Measurements from ENCODE around the gene USP48.

The USP48 gene

DNA sequence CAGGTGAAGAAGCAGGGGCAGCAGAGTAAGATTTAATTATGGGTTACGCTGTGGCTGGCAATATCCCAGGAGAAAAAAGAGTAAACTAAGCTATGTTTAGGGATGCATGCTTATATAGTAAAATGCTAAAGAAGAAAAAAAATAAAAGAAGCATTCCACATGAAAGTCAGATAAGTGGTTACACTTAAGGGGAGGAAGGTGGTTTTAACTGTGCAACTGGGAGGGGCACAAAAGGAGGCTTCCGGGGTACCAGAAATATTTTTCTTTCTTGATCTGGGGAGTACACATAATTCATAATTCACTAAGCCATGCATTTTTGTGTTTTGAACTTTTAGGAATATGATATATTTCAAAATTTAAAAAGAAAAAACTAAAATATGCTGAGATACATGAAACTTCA lies 39.5 kb downstream of the USP48 start:
- Histone ChIP-seq H3K36me3 (ENCODE audit: control insufficient read depth, insufficient read depth, low read length) (peaks cover 50% of the 10 kb centered on the region), H3K27ac (ENCODE audit: low read depth, low read length, severe bottlenecking) (no peak overlapping the region), H3K4me3 (ENCODE audit: extremely low read depth, insufficient read depth, low read length, poor library complexity, severe bottlenecking) (no peak overlapping the region), H3K4me1 (ENCODE audit: control insufficient read depth, insufficient read depth, low read length, poor library complexity, severe bottlenecking) (peaks cover 3% of the 10 kb centered on the region), H3K9me3 (ENCODE audit: control insufficient read depth, low read length) (no peaks in the 10 kb centered on the region)
- WGBS, 2 experiments (ENCODE audit: insufficient coverage in 2 of 2), result 100% methylated on average over 1 of the region's 2 CpGs; no CpG with 5 or more reads in 1 of the 2 experiments

DNA sequence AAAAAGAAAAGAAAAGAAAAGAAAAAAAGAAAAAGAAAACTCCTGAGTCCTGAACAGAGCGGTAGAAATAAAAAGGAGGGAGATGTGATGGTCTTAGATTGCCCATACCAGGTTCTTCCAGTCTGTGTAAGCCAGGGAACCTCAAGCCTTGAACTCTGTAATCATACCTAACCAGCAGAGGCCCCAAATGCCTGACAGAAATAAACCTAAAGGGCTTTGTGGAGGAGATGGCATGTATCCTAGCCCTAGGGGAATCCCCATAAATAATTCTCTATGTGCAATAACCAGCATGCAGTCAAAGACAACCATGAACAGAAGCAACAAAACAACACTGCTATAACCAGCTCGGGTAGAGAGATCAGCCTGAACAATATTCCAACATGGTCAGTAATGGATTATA lies 40.4 kb downstream of the USP48 start:
- no peak overlapping the region for H3K4me3 ChIP-seq (ENCODE audit: extremely low read depth, insufficient read depth, low read length, poor library complexity, severe bottlenecking)
- 100% methylated on average over 1 of the region's 2 CpGs; no CpG with 5 or more reads in 1 of the 2 experiments for WGBS, 2 experiments (ENCODE audit: insufficient coverage in 2 of 2)
- no peaks in the 10 kb centered on the region for H3K9me3 ChIP-seq (ENCODE audit: control insufficient read depth, low read length)
- peaks cover 3% of the 10 kb centered on the region for H3K4me1 ChIP-seq (ENCODE audit: control insufficient read depth, insufficient read depth, low read length, poor library complexity, severe bottlenecking)
- no peak overlapping the region for H3K27ac ChIP-seq (ENCODE audit: low read depth, low read length, severe bottlenecking)
- H3K36me3 ChIP-seq (ENCODE audit: control insufficient read depth, insufficient read depth, low read length), result peaks cover 51% of the 10 kb centered on the region

DNA sequence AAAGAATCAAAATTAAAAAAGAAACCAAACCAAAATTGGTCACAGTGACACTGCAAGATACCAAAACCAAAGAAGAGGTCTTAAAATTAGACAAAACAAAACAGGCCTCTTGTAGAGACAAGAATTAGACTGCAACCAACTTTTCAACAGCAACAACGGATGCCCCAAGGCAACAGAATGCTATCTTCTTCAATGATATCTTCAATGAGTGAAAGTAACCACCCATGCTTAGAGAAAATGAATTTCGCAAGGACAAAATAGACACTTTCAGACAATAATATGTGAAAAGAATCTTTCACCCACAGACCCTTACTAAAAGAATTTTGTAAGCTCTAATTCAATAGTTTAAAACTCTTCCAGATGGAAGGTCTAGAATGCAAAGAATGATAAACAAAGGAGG lies 41.7 kb downstream of the USP48 start:
- H3K9me3 ChIP-seq (ENCODE audit: control insufficient read depth, low read length), result no peaks in the 10 kb centered on the region
- H3K4me3 ChIP-seq (ENCODE audit: extremely low read depth, insufficient read depth, low read length, poor library complexity, severe bottlenecking), result no peak overlapping the region
- H3K36me3 ChIP-seq (ENCODE audit: control insufficient read depth, insufficient read depth, low read length), result peaks cover 54% of the 10 kb centered on the region
- peaks cover 3% of the 10 kb centered on the region for H3K4me1 ChIP-seq (ENCODE audit: control insufficient read depth, insufficient read depth, low read length, poor library complexity, severe bottlenecking)
- no peak overlapping the region for H3K27ac ChIP-seq (ENCODE audit: low read depth, low read length, severe bottlenecking)
- WGBS, 2 experiments (ENCODE audit: insufficient coverage in 2 of 2), result 100% methylated on average over 1 of the region's 2 CpGs; no CpG with 5 or more reads in 1 of the 2 experiments

DNA sequence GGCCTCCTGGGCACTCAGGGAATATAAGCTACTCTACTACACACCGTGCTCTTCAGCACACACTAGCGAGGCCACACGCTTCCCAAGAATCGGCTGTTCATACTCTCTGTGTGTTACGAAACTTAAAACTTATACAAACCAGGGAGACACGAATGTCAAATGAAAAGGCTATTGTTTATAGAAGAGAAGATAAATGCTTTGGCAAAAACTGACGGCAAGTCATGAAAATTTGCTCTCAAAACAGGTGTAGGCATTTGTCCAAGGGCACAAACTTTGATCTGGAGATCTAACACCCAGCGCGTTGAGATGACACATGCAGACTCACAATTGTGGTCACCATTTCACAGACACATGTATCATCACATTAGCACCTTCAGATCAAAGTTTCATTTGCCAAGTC lies 46.1 kb downstream of the USP48 start:
- no peaks in the 10 kb centered on the region for H3K9me3 ChIP-seq (ENCODE audit: control insufficient read depth, low read length)
- H3K27ac ChIP-seq (ENCODE audit: low read depth, low read length, severe bottlenecking), result no peak overlapping the region
- H3K4me1 ChIP-seq (ENCODE audit: control insufficient read depth, insufficient read depth, low read length, poor library complexity, severe bottlenecking), result peaks cover under 1% of the 10 kb centered on the region
- H3K36me3 ChIP-seq (ENCODE audit: control insufficient read depth, insufficient read depth, low read length), result peaks cover 69% of the 10 kb centered on the region
- 89 to 91% methylated on average over 4 to 8 of the region's 9 CpGs for WGBS, 2 experiments (ENCODE audit: insufficient coverage in 2 of 2)
- no peak overlapping the region for H3K4me3 ChIP-seq (ENCODE audit: extremely low read depth, insufficient read depth, low read length, poor library complexity, severe bottlenecking)

DNA sequence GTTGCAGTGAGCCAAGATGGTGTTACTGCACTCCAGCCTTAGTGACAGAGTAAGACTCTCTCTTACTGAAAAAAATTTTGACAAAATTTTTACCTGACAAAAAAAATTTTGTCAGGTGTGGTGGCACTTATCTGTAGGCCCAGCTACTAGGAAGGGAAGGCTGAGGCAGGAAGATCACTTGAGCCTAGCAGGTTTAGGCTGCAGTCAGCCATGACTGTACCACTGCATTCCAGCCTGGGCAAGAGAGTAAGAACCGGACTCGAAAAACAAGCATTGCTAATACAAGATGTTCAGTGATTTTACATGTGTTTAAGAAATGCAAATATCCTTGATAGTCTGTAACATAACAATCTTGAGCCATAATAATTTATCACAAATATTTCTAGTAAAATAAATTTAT lies 46.9 kb downstream of the USP48 start:
- no peak overlapping the region for H3K27ac ChIP-seq (ENCODE audit: low read depth, low read length, severe bottlenecking)
- H3K36me3 ChIP-seq (ENCODE audit: control insufficient read depth, insufficient read depth, low read length), result peaks cover 72% of the 10 kb centered on the region
- H3K4me3 ChIP-seq (ENCODE audit: extremely low read depth, insufficient read depth, low read length, poor library complexity, severe bottlenecking), result no peak overlapping the region
- no peaks in the 10 kb centered on the region for H3K9me3 ChIP-seq (ENCODE audit: control insufficient read depth, low read length)
- no peaks in the 10 kb centered on the region for H3K4me1 ChIP-seq (ENCODE audit: control insufficient read depth, insufficient read depth, low read length, poor library complexity, severe bottlenecking)
- WGBS, 2 experiments (ENCODE audit: insufficient coverage in 2 of 2), result 100% methylated on average over 2 of the region's 2 CpGs; no CpG with 5 or more reads in 1 of the 2 experiments

DNA sequence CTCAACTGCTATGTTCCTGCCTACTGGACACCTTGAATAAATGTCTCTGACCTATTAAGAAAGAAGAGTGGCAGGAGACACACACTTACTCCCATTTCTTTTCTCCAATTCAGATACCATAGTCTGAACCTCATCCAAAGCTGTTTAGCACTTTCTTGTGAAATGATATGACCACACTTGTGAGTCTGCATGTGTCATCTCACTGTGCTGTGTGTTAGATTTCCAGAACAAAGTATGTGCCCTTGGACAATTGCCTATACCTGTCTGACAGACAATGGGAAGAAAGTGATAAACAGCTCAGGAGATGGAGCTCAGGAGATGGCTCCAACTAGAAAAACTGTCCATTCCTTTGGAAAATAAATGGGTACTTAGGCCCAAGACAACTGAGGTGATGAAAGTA lies 48.4 kb downstream of the USP48 start:
- Histone ChIP-seq H3K36me3 (ENCODE audit: control insufficient read depth, insufficient read depth, low read length) (peaks cover 78% of the 10 kb centered on the region), H3K4me3 (ENCODE audit: extremely low read depth, insufficient read depth, low read length, poor library complexity, severe bottlenecking) (no peak overlapping the region), H3K9me3 (ENCODE audit: control insufficient read depth, low read length) (no peaks in the 10 kb centered on the region), H3K4me1 (ENCODE audit: control insufficient read depth, insufficient read depth, low read length, poor library complexity, severe bottlenecking) (no peaks in the 10 kb centered on the region), H3K27ac (ENCODE audit: low read depth, low read length, severe bottlenecking) (no peak overlapping the region)

DNA sequence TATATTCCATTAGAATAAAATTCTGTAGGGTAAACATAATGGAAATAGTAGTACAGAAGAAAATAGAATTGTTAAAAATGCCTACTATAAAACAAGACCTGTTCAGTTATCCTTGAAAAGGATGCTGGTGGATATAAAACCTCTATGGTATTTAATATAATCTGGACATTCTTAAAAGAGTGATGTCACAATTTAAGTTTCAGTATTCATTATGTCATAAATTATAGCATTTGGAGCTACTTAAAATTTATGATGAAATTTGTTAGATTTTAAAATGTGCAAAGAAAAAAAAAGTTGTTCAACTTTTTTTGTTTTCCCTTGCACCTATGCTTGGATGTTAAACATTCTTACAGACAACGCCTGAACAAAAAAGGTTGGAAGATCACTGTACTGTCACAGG lies 50.3 kb downstream of the USP48 start:
- Histone ChIP-seq H3K4me1 (ENCODE audit: control insufficient read depth, insufficient read depth, low read length, poor library complexity, severe bottlenecking) (no peaks in the 10 kb centered on the region), H3K36me3 (ENCODE audit: control insufficient read depth, insufficient read depth, low read length) (peaks cover 75% of the 10 kb centered on the region), H3K9me3 (ENCODE audit: control insufficient read depth, low read length) (no peaks in the 10 kb centered on the region), H3K4me3 (ENCODE audit: extremely low read depth, insufficient read depth, low read length, poor library complexity, severe bottlenecking) (no peak overlapping the region), H3K27ac (ENCODE audit: low read depth, low read length, severe bottlenecking) (no peak overlapping the region)
- no CpG with 5 or more reads among the region's 1 CpG for WGBS, 2 experiments (ENCODE audit: insufficient coverage in 2 of 2)

DNA sequence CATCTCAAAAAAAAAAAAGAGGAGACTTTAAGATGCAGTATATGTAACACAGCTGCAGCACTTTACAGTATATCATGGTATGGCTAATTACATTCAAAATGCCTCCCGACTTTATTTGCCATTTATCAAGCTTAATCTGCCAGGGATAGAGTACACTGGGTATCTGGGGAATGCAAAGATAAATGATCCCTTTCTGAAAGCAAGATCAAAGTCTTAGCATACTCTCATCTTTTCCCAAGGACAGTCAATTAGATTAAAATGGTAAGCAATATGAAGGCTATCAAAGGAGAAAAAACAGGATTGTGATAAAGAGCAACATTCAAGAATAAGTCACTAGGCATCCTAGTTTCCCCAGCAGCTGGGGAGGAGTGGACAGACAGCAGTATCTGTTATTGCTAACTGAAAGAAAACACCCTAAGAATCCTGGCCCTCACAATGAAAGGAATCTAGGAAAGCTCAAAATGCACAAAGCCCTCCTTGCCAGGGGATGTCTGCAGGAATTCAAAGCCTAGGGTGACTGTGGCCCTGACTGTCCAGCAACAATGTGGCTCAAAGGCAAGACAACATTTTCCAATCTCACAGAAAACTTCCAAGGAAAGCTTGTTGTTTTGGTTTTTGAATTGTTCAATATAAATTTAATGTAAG lies 57.1 kb downstream of the USP48 start:
- no CpG with 5 or more reads among the region's 1 CpG for WGBS, 2 experiments (ENCODE audit: insufficient coverage in 2 of 2)
- Histone ChIP-seq H3K36me3 (ENCODE audit: control insufficient read depth, insufficient read depth, low read length) (peaks cover 67% of the 10 kb centered on the region), H3K9me3 (ENCODE audit: control insufficient read depth, low read length) (no peaks in the 10 kb centered on the region), H3K4me1 (ENCODE audit: control insufficient read depth, insufficient read depth, low read length, poor library complexity, severe bottlenecking) (no peaks in the 10 kb centered on the region), H3K4me3 (ENCODE audit: extremely low read depth, insufficient read depth, low read length, poor library complexity, severe bottlenecking) (no peak overlapping the region), H3K27ac (ENCODE audit: low read depth, low read length, severe bottlenecking) (peak overlapping the region; percentile 30)

DNA sequence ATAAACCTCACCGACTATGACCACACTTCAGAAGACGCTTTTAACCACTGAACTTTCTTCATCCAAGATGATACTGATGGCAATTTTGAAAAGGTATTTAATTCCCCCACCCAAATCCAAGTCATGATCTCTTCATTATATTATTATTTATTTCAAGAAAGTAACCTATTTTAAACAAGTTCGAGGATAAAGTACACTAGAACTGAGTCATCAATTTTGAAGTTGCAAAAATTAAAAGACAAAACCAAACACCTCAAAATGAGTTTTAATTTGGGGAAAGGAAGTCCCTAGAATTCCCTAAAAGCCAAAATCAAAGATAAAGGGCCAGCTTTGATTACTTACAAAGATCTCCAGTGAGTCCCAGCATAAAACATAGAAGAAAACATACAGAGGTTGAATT lies 58.4 kb downstream of the USP48 start:
- no CpG with 5 or more reads among the region's 3 CpGs for WGBS, 2 experiments (ENCODE audit: insufficient coverage in 2 of 2)
- H3K27ac ChIP-seq (ENCODE audit: low read depth, low read length, severe bottlenecking), result no peak overlapping the region
- no peak overlapping the region for H3K4me3 ChIP-seq (ENCODE audit: extremely low read depth, insufficient read depth, low read length, poor library complexity, severe bottlenecking)
- H3K9me3 ChIP-seq (ENCODE audit: control insufficient read depth, low read length), result no peaks in the 10 kb centered on the region
- H3K4me1 ChIP-seq (ENCODE audit: control insufficient read depth, insufficient read depth, low read length, poor library complexity, severe bottlenecking), result no peaks in the 10 kb centered on the region
- H3K36me3 ChIP-seq (ENCODE audit: control insufficient read depth, insufficient read depth, low read length), result peaks cover 66% of the 10 kb centered on the region

DNA sequence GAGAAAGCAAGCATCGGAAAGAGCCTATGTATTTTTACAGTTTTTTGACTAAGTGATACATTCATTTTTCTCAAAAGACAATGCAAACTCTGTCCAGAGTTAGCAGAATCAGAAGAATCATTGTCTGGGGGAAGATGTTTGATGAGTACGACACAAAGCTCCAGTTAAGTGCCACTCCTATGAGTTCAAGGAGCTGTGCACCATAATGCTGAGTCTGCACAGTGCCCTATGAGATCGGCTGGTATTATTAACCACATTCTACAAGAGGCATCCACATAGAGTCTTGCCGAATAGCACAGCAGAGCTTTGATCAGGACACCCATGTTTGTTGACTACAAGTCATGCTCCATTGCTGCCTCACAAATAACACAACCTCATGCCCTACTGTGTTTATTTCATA lies 58.9 kb downstream of the USP48 start:
- Histone ChIP-seq H3K36me3 (ENCODE audit: control insufficient read depth, insufficient read depth, low read length) (peaks cover 69% of the 10 kb centered on the region), H3K4me3 (ENCODE audit: extremely low read depth, insufficient read depth, low read length, poor library complexity, severe bottlenecking) (no peak overlapping the region), H3K27ac (ENCODE audit: low read depth, low read length, severe bottlenecking) (no peak overlapping the region), H3K9me3 (ENCODE audit: control insufficient read depth, low read length) (no peaks in the 10 kb centered on the region), H3K4me1 (ENCODE audit: control insufficient read depth, insufficient read depth, low read length, poor library complexity, severe bottlenecking) (no peaks in the 10 kb centered on the region)
- WGBS, 2 experiments (ENCODE audit: insufficient coverage in 2 of 2), result 94 to 96% methylated on average over 2 to 3 of the region's 4 CpGs

DNA sequence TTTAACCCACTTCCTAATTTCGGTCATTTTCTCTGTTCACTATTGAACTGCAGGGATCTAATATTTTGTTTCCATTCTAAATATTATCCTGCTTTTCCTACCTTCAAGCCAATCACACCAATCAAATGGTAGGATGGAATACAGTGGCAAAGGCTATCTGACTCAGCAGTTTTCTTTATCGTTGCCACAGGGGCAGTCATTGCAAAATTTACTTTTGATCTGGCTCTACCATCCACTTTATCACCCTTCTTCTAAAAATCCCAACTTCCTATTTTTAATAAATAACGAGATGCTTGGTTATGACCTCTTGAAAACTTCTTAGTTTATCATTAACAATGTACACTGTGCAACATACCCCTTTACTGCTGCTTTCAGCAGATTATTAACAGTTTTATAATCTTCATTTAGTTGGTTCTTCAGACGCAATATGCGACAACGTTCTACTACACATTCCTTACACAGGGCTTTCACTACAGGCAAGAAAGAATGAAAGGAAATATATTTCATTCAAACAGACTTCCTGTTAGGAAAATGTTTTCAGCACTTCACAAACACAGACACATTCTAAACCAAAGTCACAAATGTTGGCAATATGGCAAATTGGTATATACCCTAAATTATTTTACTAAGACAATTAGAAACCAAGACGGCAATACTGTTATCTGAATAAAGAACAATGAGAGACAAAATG lies 61.5 kb downstream of the USP48 start:
- 77 to 94% methylated on average over 2 of the region's 7 CpGs for WGBS, 2 experiments (ENCODE audit: insufficient coverage in 2 of 2)
- H3K27ac ChIP-seq (ENCODE audit: low read depth, low read length, severe bottlenecking), result no peak overlapping the region
- no peak overlapping the region for H3K4me3 ChIP-seq (ENCODE audit: extremely low read depth, insufficient read depth, low read length, poor library complexity, severe bottlenecking)
- H3K9me3 ChIP-seq (ENCODE audit: control insufficient read depth, low read length), result no peaks in the 10 kb centered on the region
- H3K4me1 ChIP-seq (ENCODE audit: control insufficient read depth, insufficient read depth, low read length, poor library complexity, severe bottlenecking), result no peaks in the 10 kb centered on the region
- H3K36me3 ChIP-seq (ENCODE audit: control insufficient read depth, insufficient read depth, low read length), result peaks cover 82% of the 10 kb centered on the region

All from mesodermal cell (in vitro differentiated cells).